ENCODE data around the gene H2AZ2.
"Not testable (repeated sequence)": the region's sequence is repeated elsewhere in the genome, so short reads cannot be mapped to it uniquely, and the experiment has no call there.

Gene H2AZ2

GRCh38 chr7:44808914-44809393 lies 38.9 kb downstream of the H2AZ2 start:
- H3K36me3 ChIP-seq (ENCODE audit: insufficient read depth): no peaks in the 10 kb centered on the region
- TF ChIP-seq, protein P1, sequence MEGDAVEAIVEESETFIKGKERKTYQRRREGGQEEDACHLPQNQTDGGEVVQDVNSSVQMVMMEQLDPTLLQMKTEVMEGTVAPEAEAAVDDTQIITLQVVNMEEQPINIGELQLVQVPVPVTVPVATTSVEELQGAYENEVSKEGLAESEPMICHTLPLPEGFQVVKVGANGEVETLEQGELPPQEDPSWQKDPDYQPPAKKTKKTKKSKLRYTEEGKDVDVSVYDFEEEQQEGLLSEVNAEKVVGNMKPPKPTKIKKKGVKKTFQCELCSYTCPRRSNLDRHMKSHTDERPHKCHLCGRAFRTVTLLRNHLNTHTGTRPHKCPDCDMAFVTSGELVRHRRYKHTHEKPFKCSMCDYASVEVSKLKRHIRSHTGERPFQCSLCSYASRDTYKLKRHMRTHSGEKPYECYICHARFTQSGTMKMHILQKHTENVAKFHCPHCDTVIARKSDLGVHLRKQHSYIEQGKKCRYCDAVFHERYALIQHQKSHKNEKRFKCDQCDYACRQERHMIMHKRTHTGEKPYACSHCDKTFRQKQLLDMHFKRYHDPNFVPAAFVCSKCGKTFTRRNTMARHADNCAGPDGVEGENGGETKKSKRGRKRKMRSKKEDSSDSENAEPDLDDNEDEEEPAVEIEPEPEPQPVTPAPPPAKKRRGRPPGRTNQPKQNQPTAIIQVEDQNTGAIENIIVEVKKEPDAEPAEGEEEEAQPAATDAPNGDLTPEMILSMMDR (conservative IDR thresholded peaks at IDR 0.05; ENCODE audit: low read depth, low read length): no peak
- no peak overlapping the region for H2AFZ ChIP-seq (ENCODE audit: low read depth)
- peak overlapping the region; percentile 76 for H3K27ac ChIP-seq
- H3K9ac ChIP-seq: no peak overlapping the region
- H3K27me3 ChIP-seq (ENCODE audit: insufficient read depth, low read depth): no peaks in the 10 kb centered on the region
- 0 out of 2 replicates have a peak overlapping the region, but pooled peaks have one; percentile 11 for H3K4me2 ChIP-seq
- H3K79me2 ChIP-seq (ENCODE audit: insufficient read depth, low read depth): no peaks in the 10 kb centered on the region
- H3K4me1 ChIP-seq (ENCODE audit: low read depth, poor library complexity, severe bottlenecking): peaks cover 47% of the 10 kb centered on the region
- H3K4me3 ChIP-seq (IDR thresholded peaks at IDR 0.05; ENCODE audit: insufficient read depth, low read depth, low read length): no peak overlapping the region
- H4K20me1 ChIP-seq (ENCODE audit: insufficient read depth): no peaks in the 10 kb centered on the region

DNA sequence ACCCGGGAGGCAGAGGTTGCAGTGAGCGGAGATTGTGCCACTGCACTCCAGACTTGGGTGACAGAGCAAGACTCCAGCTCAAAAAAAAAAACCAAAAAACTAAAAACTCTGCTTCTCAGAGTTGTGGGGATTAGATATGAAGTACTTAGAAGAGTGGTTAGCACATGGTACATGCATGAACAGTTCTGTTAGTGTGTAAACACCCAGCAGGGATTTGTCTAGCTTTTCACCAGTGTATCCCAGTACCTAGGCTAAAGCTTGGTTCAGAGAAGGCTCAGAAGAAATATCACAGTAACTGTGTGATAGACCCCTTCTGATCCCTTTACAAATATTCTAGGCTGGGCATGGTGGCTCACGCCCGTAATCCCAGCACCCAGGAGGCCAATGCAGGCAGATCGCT lies 41.9 kb downstream of the H2AZ2 start:
- H3K4me2 ChIP-seq: no peak overlapping the region

DNA sequence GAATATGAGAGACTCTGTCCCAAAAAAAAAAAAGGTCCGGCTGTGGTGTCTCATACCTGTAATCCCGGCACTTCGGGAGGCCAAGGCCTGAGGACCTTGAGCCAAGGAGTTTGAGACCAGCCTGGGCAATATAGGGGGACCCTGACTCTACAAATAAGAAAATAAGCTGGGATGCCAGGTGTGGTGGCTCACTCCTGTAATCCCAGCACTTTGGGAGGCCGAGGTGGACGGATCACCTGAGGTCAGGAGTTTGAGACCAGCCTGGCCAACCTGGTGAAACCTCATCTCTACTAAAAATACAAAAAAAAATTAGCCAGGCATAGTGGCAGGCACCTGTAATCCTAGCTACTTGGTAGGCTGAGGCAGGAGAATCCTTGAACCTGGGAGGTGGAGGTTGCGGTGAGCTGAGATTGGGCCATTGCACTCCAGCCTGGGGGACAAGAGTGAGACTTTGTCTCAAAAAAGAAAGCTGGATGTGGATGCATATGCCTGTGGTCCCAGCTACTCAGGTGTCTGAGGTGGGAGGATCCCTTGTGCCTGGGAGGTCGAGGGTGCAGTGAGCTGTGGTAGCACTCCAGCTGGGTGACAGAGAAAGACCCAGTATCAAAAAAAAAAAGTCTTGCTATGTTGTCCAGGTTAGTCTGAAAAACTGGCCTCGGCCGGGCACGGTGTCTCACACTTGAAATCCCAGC lies 43.9 kb downstream of the H2AZ2 start:
- H3K4me3 ChIP-seq (IDR thresholded peaks at IDR 0.05; ENCODE audit: insufficient read depth, low read depth, low read length); H3K4me2 ChIP-seq; H3K9ac ChIP-seq; H3K27me3 ChIP-seq (ENCODE audit: insufficient read depth, low read depth); H2AFZ ChIP-seq (ENCODE audit: low read depth): not testable (repeated sequence)
- Histone ChIP-seq H4K20me1 (ENCODE audit: insufficient read depth) (peaks cover 30% of the 10 kb centered on the region), H3K79me2 (ENCODE audit: insufficient read depth, low read depth) (peaks cover 16% of the 10 kb centered on the region), H3K4me1 (ENCODE audit: low read depth, poor library complexity, severe bottlenecking) (peaks cover 35% of the 10 kb centered on the region), H3K36me3 (ENCODE audit: insufficient read depth) (peaks cover 28% of the 10 kb centered on the region), H3K27ac (peak overlapping the region; percentile 8; the same call in 1 of the 2 replicates)

More for the DNA sequence above, 41.9 kb downstream of the H2AZ2 start:
- TF ChIP-seq, protein P1 (conservative IDR thresholded peaks at IDR 0.05; ENCODE audit: low read depth, low read length): no peak
- Histone ChIP-seq H3K27me3 (ENCODE audit: insufficient read depth, low read depth) (no peaks in the 10 kb centered on the region), H2AFZ (ENCODE audit: low read depth) (no peak overlapping the region), H3K4me3 (IDR thresholded peaks at IDR 0.05; ENCODE audit: insufficient read depth, low read depth, low read length) (no peak overlapping the region), H3K27ac (no peak overlapping the region), H3K36me3 (ENCODE audit: insufficient read depth) (peaks cover 11% of the 10 kb centered on the region; the same call in 1 of the 2 replicates), H3K9ac (no peak overlapping the region), H3K79me2 (ENCODE audit: insufficient read depth, low read depth) (no peaks in the 10 kb centered on the region), H4K20me1 (ENCODE audit: insufficient read depth) (0 out of 2 replicates have a peak, but pooled peaks cover 12% of the 10 kb centered on the region), H3K4me1 (ENCODE audit: low read depth, poor library complexity, severe bottlenecking) (peaks cover 41% of the 10 kb centered on the region)

GRCh38 chr7:44802418-44803025 lies 45.4 kb downstream of the H2AZ2 start:
- Histone ChIP-seq H3K9ac (no peak overlapping the region), H3K27ac (no peak overlapping the region; the same call in 1 of the 2 replicates), H4K20me1 (ENCODE audit: insufficient read depth) (peaks cover 45% of the 10 kb centered on the region), H3K27me3 (ENCODE audit: insufficient read depth, low read depth) (no peaks in the 10 kb centered on the region), H3K36me3 (ENCODE audit: insufficient read depth) (peaks cover 35% of the 10 kb centered on the region), H3K4me3 (IDR thresholded peaks at IDR 0.05; ENCODE audit: insufficient read depth, low read depth, low read length) (no peak overlapping the region), H3K79me2 (ENCODE audit: insufficient read depth, low read depth) (peaks cover 31% of the 10 kb centered on the region), H3K4me2 (no peak overlapping the region), H2AFZ (ENCODE audit: low read depth) (no peak overlapping the region), H3K4me1 (ENCODE audit: low read depth, poor library complexity, severe bottlenecking) (peaks cover 32% of the 10 kb centered on the region)
- TF ChIP-seq, protein P1 (conservative IDR thresholded peaks at IDR 0.05; ENCODE audit: low read depth, low read length): peak; percentile 20; the same call in 1 of the 2 replicates

All from KMS-11 (cell line).